GM10248 (cell line): Measurements from ENCODE around the gene ARHGAP1.
A peak's percentile ranks its signal among the peaks of the same experiment; 100 is the strongest.

Experiments
- CTCF ChIA-PET: fragments of 300-600 bp; sonication (Branson Sonifier 250); formaldehyde crosslinking; extraction: SDS; loops from one replicate; lab custom pipeline; 2021; ENCODE audit warnings: antibody characterized with exemption; lab: Yijun Ruan, JAX
- POLR2A ChIA-PET: fragments of 350-650 bp; sonication (Branson Sonifier 250); formaldehyde crosslinking; extraction: SDS; loops from one replicate; lab custom pipeline; 2020; ENCODE audit warnings: antibody characterized with exemption; lab: Yijun Ruan, JAX
- DNase-seq: peaks from one replicate; pipeline ENCODE4 v3.0.0; 2012; ENCODE audit errors: extremely low spot score
- TF ChIP-seq, protein P1 (sequence below): IDR thresholded peaks from 2 replicates; pipeline ENCODE4 v1.5.1; 2012; ENCODE audit warnings: mild to moderate bottlenecking, low read depth; ENCODE audit errors: extremely low read depth, missing control alignments, control extremely low read depth

Gene ARHGAP1

DNA sequence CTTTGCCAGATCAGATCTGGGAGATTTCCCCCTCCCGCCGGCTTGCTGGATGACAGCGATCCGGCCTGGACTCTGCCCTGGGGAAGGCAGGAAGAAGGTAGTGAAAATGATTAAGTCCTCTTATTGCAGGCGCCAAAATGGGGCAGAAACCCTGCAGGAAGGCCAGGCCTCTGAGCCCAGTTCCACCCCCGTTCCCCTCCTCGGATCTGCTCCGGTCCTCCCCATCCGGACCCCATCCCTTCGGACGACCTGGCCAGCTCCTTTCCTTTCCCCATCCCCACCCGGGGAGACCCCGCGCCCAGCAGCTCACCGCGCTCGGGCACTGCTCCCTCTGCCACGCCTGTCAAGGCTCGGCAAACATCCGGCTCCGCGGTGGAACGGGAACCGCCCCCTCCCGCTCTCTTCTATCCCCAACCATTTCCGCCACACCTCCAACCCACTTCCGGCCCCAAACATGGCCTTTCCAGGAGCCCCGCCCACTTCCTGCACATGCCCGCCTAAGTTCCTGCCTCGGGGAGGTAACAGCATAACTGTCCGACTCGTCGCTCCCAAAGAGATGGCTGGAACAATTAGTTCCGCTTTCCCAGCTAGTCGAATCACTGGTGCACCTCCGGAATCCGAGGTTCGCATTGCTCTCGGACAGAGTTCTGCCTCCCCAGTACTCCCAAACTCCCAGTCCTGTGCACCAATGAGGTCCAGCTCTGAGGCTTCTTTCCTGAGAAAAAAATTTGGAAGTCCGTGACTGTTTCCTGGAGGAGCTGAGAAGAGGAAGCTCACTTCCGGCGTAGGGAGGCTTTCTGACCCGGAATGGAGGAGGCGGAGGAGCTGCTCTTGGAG lies at the start of gene ARHGAP1, which contains the start of gene ZNF408:
TSS of gene ARHGAP1 (minus strand) at position 379 of the 837 bp plus-strand sequence. CDS start 4,512 bp downstream, outside the sequence.
TSS of gene ZNF408 (plus strand) at position 791 of the 837 bp plus-strand sequence. CDS start at position 808, 17 bp downstream.
- DNase-seq, result peak; percentile 97
- TF ChIP-seq, protein P1, sequence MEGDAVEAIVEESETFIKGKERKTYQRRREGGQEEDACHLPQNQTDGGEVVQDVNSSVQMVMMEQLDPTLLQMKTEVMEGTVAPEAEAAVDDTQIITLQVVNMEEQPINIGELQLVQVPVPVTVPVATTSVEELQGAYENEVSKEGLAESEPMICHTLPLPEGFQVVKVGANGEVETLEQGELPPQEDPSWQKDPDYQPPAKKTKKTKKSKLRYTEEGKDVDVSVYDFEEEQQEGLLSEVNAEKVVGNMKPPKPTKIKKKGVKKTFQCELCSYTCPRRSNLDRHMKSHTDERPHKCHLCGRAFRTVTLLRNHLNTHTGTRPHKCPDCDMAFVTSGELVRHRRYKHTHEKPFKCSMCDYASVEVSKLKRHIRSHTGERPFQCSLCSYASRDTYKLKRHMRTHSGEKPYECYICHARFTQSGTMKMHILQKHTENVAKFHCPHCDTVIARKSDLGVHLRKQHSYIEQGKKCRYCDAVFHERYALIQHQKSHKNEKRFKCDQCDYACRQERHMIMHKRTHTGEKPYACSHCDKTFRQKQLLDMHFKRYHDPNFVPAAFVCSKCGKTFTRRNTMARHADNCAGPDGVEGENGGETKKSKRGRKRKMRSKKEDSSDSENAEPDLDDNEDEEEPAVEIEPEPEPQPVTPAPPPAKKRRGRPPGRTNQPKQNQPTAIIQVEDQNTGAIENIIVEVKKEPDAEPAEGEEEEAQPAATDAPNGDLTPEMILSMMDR, result no peak
- ChIA-PET CTCF (interaction anchor here (0.8 to 1.5 kb wide), 4 partner anchors 10 to 83 kb away, joined by 3 to 4 read pairs (median 3); partner anchors contain the start of genes ATG13 and HARBI1), POLR2A (interaction anchor here (0.5 to 1.1 kb wide), 5 partner anchors 9 to 964 kb away, joined by 3 to 6 read pairs (median 5); no protein-coding TSS in a partner anchor)

DNA sequence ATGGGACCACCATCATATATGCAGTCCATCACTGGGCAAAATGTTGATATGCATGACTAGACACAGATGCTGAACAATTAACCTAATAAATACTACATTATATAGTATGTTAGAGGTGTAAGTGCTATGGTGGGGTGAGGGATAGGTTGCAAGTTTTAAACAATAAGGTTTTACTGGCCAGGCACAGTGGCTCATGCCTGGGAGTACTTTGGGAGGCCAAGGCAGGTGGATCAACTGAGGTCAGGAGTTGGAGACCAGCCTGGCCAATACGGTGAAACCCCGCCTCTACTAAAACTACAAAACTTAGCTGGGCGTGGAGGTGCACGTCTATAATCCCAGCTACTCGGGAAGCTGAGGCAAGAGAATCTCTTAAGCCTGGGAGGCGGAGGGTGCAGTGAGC lies 46.7 kb upstream of the ARHGAP1 start:
- ChIA-PET POLR2A (interaction anchor here (0.7 kb wide), 1 partner anchor 43 kb away, joined by 6 read pairs; no protein-coding TSS in a partner anchor), CTCF (interaction anchor here (1.7 kb wide), 1 partner anchor 14 kb away, joined by 4 read pairs; no protein-coding TSS in a partner anchor)

DNA sequence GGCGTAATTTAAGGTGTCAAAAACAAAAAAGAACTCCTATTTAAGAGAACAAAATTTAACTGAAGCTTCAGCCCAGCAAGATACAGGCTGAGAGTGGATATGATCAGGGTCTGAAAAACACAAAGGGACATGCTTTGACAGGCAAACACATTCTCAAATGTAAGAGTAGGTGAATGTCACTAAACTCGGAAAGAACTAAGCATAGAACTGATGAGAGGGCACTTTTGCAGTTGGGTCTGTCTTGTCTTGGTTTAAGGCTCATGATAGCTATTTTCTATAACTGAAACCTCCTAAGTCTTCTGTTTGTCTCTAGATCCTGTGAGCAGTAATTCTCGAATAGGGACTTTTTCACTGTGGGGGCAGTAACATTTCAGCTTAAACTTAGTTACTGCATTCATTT lies 45.6 kb upstream of the ARHGAP1 start:
- TF ChIP-seq, protein P1, result no peak
- DNase-seq, result no peak
- CTCF ChIA-PET, result interaction anchor here (1.7 kb wide), 1 partner anchor 15 kb away, joined by 4 read pairs; no protein-coding TSS in a partner anchor
- POLR2A ChIA-PET, result no interaction called here

More for the DNA sequence above, 46.7 kb upstream of the ARHGAP1 start:
- DNase-seq, result no peak
- TF ChIP-seq, protein P1, result no peak

DNA sequence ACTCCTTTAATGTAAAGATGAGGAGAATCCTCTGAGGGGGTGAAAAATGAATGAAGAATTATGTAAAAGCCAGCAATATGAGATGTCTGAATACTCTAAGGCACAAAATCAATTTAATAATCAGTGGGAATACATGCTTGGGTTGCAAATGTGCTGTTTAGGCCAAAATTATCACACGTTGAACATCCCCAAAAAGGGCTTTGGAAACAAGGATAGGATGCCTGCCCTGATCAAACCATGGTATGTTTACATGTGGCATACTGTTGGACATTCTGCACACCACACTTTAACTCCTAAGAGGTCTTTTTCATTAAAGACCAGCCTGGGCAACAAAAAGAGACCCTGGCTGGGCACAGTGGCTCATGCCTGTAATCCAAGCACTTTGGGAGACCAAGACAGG lies 44.9 kb upstream of the ARHGAP1 start:
- POLR2A ChIA-PET, result no interaction called here
- no peak for DNase-seq
- TF ChIP-seq, protein P1, result no peak
- CTCF ChIA-PET, result no interaction called here

DNA sequence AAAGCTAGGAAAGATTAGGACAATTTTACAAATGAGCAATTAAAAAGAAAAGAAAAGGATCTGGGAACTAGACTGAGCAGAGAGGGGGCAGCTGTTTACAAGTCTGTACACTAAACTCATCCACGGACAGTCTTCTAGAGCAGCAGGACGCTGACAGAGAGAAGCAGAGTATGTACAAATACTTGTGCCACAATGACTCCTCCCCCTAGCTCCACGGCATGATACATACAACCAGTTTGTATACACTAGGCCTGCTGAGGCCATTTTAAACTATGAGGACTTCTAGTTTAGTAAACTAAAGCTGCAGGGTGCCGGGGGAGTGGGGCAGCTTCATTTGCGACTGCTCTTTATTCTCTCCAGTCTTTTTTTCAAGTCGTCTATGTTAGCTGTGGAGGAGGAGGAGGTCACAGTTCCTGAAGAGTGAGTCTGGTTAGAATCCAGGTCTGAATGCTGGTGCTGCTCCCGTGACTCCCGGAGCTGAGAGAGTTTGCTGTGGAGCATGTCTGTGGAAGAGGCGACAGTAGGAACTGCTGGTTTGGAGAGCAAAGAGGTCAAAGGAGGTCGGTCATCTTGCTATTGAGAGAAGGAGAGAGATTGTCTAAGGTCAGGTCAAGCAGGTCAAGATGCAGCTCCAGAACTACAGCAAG lies 43.4 kb upstream of the ARHGAP1 start:
- CTCF ChIA-PET, result interaction anchor here (0.9 to 1.5 kb wide), 3 partner anchors 9 to 17 kb away, joined by 4 to 5 read pairs (median 4); no protein-coding TSS in a partner anchor
- no peak for DNase-seq
- TF ChIP-seq, protein P1, result no peak
- POLR2A ChIA-PET, result no interaction called here

DNA sequence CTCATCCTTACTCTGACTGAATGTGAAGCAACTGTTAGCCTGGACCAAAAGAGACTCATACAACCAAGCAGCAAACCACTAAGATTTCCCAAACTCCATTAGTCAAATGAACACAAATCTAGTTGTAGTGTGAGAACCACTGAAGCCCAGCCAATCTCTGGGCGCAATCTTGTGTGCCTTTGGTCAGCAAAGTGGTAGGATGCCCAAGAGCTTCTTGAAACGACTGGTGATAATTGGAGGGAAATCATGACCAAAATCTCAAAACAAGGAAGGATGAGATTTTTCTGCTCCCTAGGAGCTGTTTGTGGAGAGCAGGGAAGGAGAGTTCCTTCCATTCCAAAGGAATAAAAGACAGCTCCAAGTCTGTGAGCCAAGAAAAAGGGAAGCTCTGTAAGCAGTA lies 42.6 kb upstream of the ARHGAP1 start:
- TF ChIP-seq, protein P1, result no peak
- no peak for DNase-seq
- ChIA-PET POLR2A (no interaction called here), CTCF (interaction anchor here (0.9 to 1.5 kb wide), 3 partner anchors 10 to 18 kb away, joined by 4 to 5 read pairs (median 4); no protein-coding TSS in a partner anchor)
